ENCODE data around the gene DRC3. TPM values are rescaled to one million over a fixed set of nuclear protein-coding genes. Genes with fewer than 3 reads are reported as not detected.

Gene DRC3
- total and polyA plus RNA-seq, 2 donors (not counting 1 experiment from before 2014, with no cell fraction given) = 0.17 TPM; not detected in 1

GRCh38 chr17:18025945-18026776 lies 53.5 kb downstream of the DRC3 start:
- no peak overlapping the region for H3K4me3 Mint-ChIP-seq

More at GRCh38 chr17:18025945-18026776, 53.5 kb downstream of the DRC3 start:
- DNase-seq (no peak), ATAC-seq (ENCODE audit: low read depth) (no peak)
- Mint-ChIP-seq H3K9me3 (ENCODE audit: insufficient read depth) (no peaks in the 10 kb centered on the region), H3K4me1 (no peaks in the 10 kb centered on the region), H3K27ac (no peak overlapping the region), H3K27me3 (no peaks in the 10 kb centered on the region)
- no peak overlapping the region for H3K27ac ChIP-seq (ENCODE audit: low read length in 2 of 2)
- no peak overlapping the region for H3K9ac ChIP-seq (ENCODE audit: low read length)
- H4K20me1 ChIP-seq (ENCODE audit: control insufficient read depth, insufficient read depth, low read length, poor library complexity, severe bottlenecking) = peaks cover 33% of the 10 kb centered on the region
- H3K27me3 ChIP-seq (replicated peaks in 1 of 4; ENCODE audit: control extremely low read depth in 1 of 4, control insufficient read depth in 3 of 4, insufficient read depth in 4 of 4, low read length in 3 of 4) = no peaks in the 10 kb centered on the region
- WGBS (ENCODE audit: insufficient coverage) = 65% methylated on average over 3 of the region's 11 CpGs
- intact Hi-C loops (cut with micrococcal nuclease) = no loop called here
- TF ChIP-seq CTCF (IDR thresholded peaks at IDR 0.05) (no peak), EZH2 (IDR thresholded peaks at IDR 0.05; ENCODE audit: borderline replicate concordance, insufficient read depth, low read depth, low read length, poor library complexity, severe bottlenecking) (no peak)
- H3K4me3 ChIP-seq (ENCODE audit: control extremely low read depth in 1 of 5, extremely low read depth in 1 of 5, insufficient read depth in 1 of 5, low read depth in 2 of 5, low read length in 4 of 5) = no peak overlapping the region
- H3K4me1 ChIP-seq (ENCODE audit: control insufficient read depth in 2 of 2, insufficient read depth in 2 of 2, low read length in 2 of 2) = no peaks in the 10 kb centered on the region
- peaks cover 45% of the 10 kb centered on the region for H3K79me2 ChIP-seq (ENCODE audit: control insufficient read depth, insufficient read depth, low read length)
- ChIA-PET CTCF (no interaction called here), POLR2A (no interaction called here)
- H3K36me3 ChIP-seq (replicated peaks in 1 of 2; ENCODE audit: control extremely low read depth in 1 of 2, control insufficient read depth in 1 of 2, extremely low read depth in 1 of 2, insufficient read depth in 2 of 2, low read length in 1 of 2) = peaks cover 0 to 62% of the 10 kb centered on the region in 2 experiments
- H3K9me3 ChIP-seq (ENCODE audit: control extremely low read depth in 1 of 3, control insufficient read depth in 2 of 3, insufficient read depth in 1 of 3, low read length in 2 of 3) = no peaks in the 10 kb centered on the region
- H2AFZ ChIP-seq (ENCODE audit: insufficient read depth, low read depth, low read length, poor library complexity, severe bottlenecking) = no peak overlapping the region
- no peak overlapping the region for H3K4me2 ChIP-seq (replicated peaks; ENCODE audit: low read depth, low read length, poor library complexity, severe bottlenecking)

Data from B cell (primary cell).